Measurements from ENCODE around the gene IQSEC2. TPM values are rescaled to one million over a fixed set of nuclear protein-coding genes. Genes with fewer than 3 reads are reported as not detected.

Gene IQSEC2
- total and polyA plus RNA-seq, 2 of the 13 experiments (the other 11 are each of a cell fraction or from before 2014, with no cell fraction given), result 0.13 to 0.21 TPM

GRCh38 chrX:53316860-53317237 lies 35.5 kb upstream of the IQSEC2 start (continued):
- TF ChIP-seq SNAPC4 (CRISPR knock-in tag; IDR thresholded peaks at IDR 0.05), result no peak
- no peak for TF ChIP-seq ZNF839 (CRISPR knock-in tag; IDR thresholded peaks at IDR 0.05; ENCODE audit: borderline replicate concordance)
- TF ChIP-seq E2F5 (CRISPR knock-in tag; conservative IDR thresholded peaks at IDR 0.05), result no peak
- TF ChIP-seq, protein P1, sequence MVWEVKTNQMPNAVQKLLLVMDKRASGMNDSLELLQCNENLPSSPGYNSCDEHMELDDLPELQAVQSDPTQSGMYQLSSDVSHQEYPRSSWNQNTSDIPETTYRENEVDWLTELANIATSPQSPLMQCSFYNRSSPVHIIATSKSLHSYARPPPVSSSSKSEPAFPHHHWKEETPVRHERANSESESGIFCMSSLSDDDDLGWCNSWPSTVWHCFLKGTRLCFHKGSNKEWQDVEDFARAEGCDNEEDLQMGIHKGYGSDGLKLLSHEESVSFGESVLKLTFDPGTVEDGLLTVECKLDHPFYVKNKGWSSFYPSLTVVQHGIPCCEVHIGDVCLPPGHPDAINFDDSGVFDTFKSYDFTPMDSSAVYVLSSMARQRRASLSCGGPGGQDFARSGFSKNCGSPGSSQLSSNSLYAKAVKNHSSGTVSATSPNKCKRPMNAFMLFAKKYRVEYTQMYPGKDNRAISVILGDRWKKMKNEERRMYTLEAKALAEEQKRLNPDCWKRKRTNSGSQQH (CRISPR knock-in tag; IDR thresholded peaks at IDR 0.05; ENCODE audit: low read depth), result no peak
- TF ChIP-seq IRF1 (CRISPR knock-in tag; IDR thresholded peaks at IDR 0.05; ENCODE audit: low read depth), result no peak
- TF ChIP-seq ZFP36 (IDR thresholded peaks at IDR 0.05; ENCODE audit: borderline replicate concordance, low read depth, low read length, partially characterized antibody), result no peak
- TF ChIP-seq ZNF3 (CRISPR knock-in tag; IDR thresholded peaks at IDR 0.05), result no peak
- TF ChIP-seq ISX (CRISPR knock-in tag; conservative IDR thresholded peaks at IDR 0.05), result no peak
- no peak for TF ChIP-seq PRPF4 (IDR thresholded peaks at IDR 0.05; ENCODE audit: low read depth, low read length, poor library complexity, severe bottlenecking)
- no peak for TF ChIP-seq ZNF292 (CRISPR knock-in tag; IDR thresholded peaks at IDR 0.05; ENCODE audit: borderline replicate concordance, low read depth)
- no peak for TF ChIP-seq NBN (conservative IDR thresholded peaks at IDR 0.05)
- TF ChIP-seq IRF2 (CRISPR knock-in tag; IDR thresholded peaks at IDR 0.05), result no peak
- no peak for TF ChIP-seq SPEN (CRISPR knock-in tag; IDR thresholded peaks at IDR 0.05; ENCODE audit: low read depth)
- TF ChIP-seq ZNF335 (CRISPR knock-in tag; IDR thresholded peaks at IDR 0.05), result no peak
- TF ChIP-seq KLF15 (CRISPR knock-in tag; IDR thresholded peaks at IDR 0.05; ENCODE audit: borderline replicate concordance), result no peak
- TF ChIP-seq ZNF143 (CRISPR knock-in tag; IDR thresholded peaks at IDR 0.05), result no peak
